Hepatocyte (in vitro differentiated cells): ENCODE results near the gene SCYGR3. TPM values are rescaled to one million over a fixed set of nuclear protein-coding genes. Genes with fewer than 3 reads are reported as not detected.

Source experiments
- DNase-seq: peaks from one replicate; pipeline ENCODE4 v3.0.0-alpha.2; 2016; ENCODE audit warnings: low spot score
- H2AFZ ChIP-seq: fragments of 200-600 bp; sonication (generic); 2 replicates; pipeline ENCODE4 v1.6.0; 2016; ENCODE audit warnings: antibody characterized with exemption, mild to moderate bottlenecking
- H3K27ac ChIP-seq: fragments of 200-600 bp; sonication (generic); 2 replicates; pipeline ENCODE4 v1.5.1; 2016; ENCODE audit warnings: mild to moderate bottlenecking
- H3K27me3 ChIP-seq: fragments of 200-600 bp; sonication (generic); 2 replicates; pipeline ENCODE4 v1.6.1; 2016
- H3K36me3 ChIP-seq: fragments of 200-600 bp; sonication (generic); replicated peaks from 2 replicates; pipeline ENCODE4 v1.5.1; 2016; ENCODE audit warnings: low read depth; ENCODE audit not compliant: insufficient read depth
- H3K4me1 ChIP-seq: fragments of 200-600 bp; sonication (generic); 2 replicates; pipeline ENCODE4 v1.5.1; 2016; ENCODE audit warnings: mild to moderate bottlenecking, moderate library complexity; ENCODE audit not compliant: insufficient read depth
- H3K4me2 ChIP-seq: fragments of 200-600 bp; sonication (generic); 2 replicates; pipeline ENCODE4 v1.6.0; 2016
- H3K4me3 ChIP-seq: fragments of 200-600 bp; sonication (generic); 2 replicates; pipeline ENCODE4 v1.5.1; 2016; ENCODE audit warnings: mild to moderate bottlenecking
- H3K79me2 ChIP-seq: fragments of 200-600 bp; sonication (generic); 2 replicates; pipeline ENCODE4 v1.6.0; 2017; ENCODE audit warnings: mild to moderate bottlenecking
- H3K9me2 ChIP-seq: fragments of 200-600 bp; sonication (generic); replicated peaks from 2 replicates; pipeline ENCODE4 v1.6.0; 2017; ENCODE audit warnings: mild to moderate bottlenecking; ENCODE audit not compliant: insufficient read depth
- H3K9me3 ChIP-seq: fragments of 200-600 bp; sonication (generic); 2 replicates; pipeline ENCODE4 v1.5.1; 2016; ENCODE audit warnings: low read depth, mild to moderate bottlenecking
- H4K20me1 ChIP-seq: fragments of 200-600 bp; sonication (generic); 2 replicates; pipeline ENCODE4 v1.6.0; 2016; ENCODE audit warnings: mild to moderate bottlenecking; ENCODE audit not compliant: insufficient read depth, poor library complexity, severe bottlenecking
- EZH2 ChIP-seq: fragments of 200-600 bp; sonication (generic); IDR thresholded peaks from 2 replicates; pipeline ENCODE4 v1.6.1; 2016; ENCODE audit warnings: antibody characterized with exemption, mild to moderate bottlenecking, borderline replicate concordance
- EZH2phosphoT487 ChIP-seq: fragments of 200-600 bp; sonication (generic); IDR thresholded peaks from one replicate; pipeline ENCODE4 v1.6.1; 2018; ENCODE audit warnings: antibody characterized with exemption, mild to moderate bottlenecking, low read depth, moderate library complexity; ENCODE audit not compliant: unreplicated experiment, severe bottlenecking
- WGBS: methylation state at CpG from one replicate; pipeline ENCODE4 v1.1.6; 2016; ENCODE audit warnings: low lambda C conversion rate; ENCODE audit errors: missing lambda C conversion rate; 5-methylcytosine and 5-hydroxymethylcytosine counted together
- polyA plus RNA-seq: library from polyadenylated mRNA; unstranded; fragments of >200 nt; fragmentation: Nextera tagmentation; extraction: Ambion mirVana; gene quantifications from 2 replicates; pipeline ENCODE4 v1.2.1, GENCODE V29; 2016
- total RNA-seq: library from RNA; depleted of rRNA; stranded (reverse); fragments of >200 nt; gene quantifications from 2 replicates; pipeline ENCODE4 v1.2.3, GENCODE V29; 2014
- TF ChIP-seq, protein P1 (sequence below): fragments of 200-600 bp; sonication (generic); IDR thresholded peaks from 2 replicates; pipeline ENCODE4 v1.5.1; 2016; ENCODE audit warnings: antibody characterized with exemption, mild to moderate bottlenecking; ENCODE audit not compliant: poor library complexity

SCYGR3 gene
- total and polyA plus RNA-seq, 2 experiments from 2014 or later, result not detected

GRCh38 chr2:227657199-227657845 lies 42.7 kb upstream of the SCYGR3 start:
- Histone ChIP-seq H3K4me3 (no peak overlapping the region), H3K79me2 (no peaks in the 10 kb centered on the region), H3K4me2 (no peak overlapping the region), H3K4me1 (peaks cover 8% of the 10 kb centered on the region), H3K36me3 (no peaks in the 10 kb centered on the region), H3K27me3 (no peaks in the 10 kb centered on the region), H3K9me3 (no peaks in the 10 kb centered on the region), H3K27ac (peak overlapping the region; percentile 45), H4K20me1 (no peaks in the 10 kb centered on the region), H2AFZ (no peak overlapping the region), H3K9me2 (no peaks in the 10 kb centered on the region)
- TF ChIP-seq, protein P1, sequence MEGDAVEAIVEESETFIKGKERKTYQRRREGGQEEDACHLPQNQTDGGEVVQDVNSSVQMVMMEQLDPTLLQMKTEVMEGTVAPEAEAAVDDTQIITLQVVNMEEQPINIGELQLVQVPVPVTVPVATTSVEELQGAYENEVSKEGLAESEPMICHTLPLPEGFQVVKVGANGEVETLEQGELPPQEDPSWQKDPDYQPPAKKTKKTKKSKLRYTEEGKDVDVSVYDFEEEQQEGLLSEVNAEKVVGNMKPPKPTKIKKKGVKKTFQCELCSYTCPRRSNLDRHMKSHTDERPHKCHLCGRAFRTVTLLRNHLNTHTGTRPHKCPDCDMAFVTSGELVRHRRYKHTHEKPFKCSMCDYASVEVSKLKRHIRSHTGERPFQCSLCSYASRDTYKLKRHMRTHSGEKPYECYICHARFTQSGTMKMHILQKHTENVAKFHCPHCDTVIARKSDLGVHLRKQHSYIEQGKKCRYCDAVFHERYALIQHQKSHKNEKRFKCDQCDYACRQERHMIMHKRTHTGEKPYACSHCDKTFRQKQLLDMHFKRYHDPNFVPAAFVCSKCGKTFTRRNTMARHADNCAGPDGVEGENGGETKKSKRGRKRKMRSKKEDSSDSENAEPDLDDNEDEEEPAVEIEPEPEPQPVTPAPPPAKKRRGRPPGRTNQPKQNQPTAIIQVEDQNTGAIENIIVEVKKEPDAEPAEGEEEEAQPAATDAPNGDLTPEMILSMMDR, result no peak
- no peak for TF ChIP-seq EZH2
- WGBS, result 64% methylated on average over 8 of the region's 8 CpGs
- peak; percentile 30 for DNase-seq

DNA sequence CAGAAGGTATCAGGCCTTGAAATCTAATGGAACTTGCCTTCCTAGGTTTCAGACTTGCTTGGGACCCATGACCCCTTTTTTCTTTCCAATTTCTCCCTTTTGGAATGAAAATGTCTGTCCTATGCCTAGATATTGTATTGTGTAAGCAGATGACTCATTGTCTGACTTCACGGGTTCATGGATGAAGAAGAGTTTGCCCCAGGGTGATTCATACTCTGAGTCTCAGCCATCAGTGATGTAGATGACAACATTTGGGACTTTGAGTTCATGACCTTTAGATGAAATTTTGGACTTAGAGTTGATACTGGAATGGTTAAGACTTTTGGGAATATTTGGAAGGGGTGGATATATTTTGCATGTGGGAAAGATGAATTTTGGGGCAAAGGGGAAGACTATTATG lies 40.8 kb upstream of the SCYGR3 start:
- Histone ChIP-seq H4K20me1 (no peaks in the 10 kb centered on the region), H3K4me1 (no peaks in the 10 kb centered on the region), H3K79me2 (no peaks in the 10 kb centered on the region), H3K9me2 (no peaks in the 10 kb centered on the region), H3K36me3 (no peaks in the 10 kb centered on the region), H3K4me3 (no peak overlapping the region), H3K4me2 (no peak overlapping the region), H3K27ac (no peak overlapping the region), H2AFZ (no peak overlapping the region), H3K27me3 (no peaks in the 10 kb centered on the region), H3K9me3 (no peaks in the 10 kb centered on the region)
- 46% methylated on average over 1 of the region's 1 CpG for WGBS
- peak; percentile 58 for DNase-seq
- no peak for TF ChIP-seq EZH2phosphoT487
- TF ChIP-seq, protein P1, result no peak
- no peak for TF ChIP-seq EZH2

- no peak for DNase-seq
- WGBS, result 86% methylated on average over 1 of the region's 1 CpG
- Histone ChIP-seq H2AFZ (no peak overlapping the region), H3K36me3 (no peaks in the 10 kb centered on the region), H3K27me3 (no peaks in the 10 kb centered on the region), H3K79me2 (no peaks in the 10 kb centered on the region), H3K9me3 (no peaks in the 10 kb centered on the region), H4K20me1 (no peaks in the 10 kb centered on the region), H3K4me1 (no peaks in the 10 kb centered on the region), H3K4me2 (no peak overlapping the region), H3K4me3 (no peak overlapping the region), H3K27ac (no peak overlapping the region), H3K9me2 (no peaks in the 10 kb centered on the region)
- TF ChIP-seq, protein P1, result no peak
- no peak for TF ChIP-seq EZH2phosphoT487
- TF ChIP-seq EZH2, result no peak
Measured at GRCh38 chr2:227654426-227654825, 39.8 kb upstream of the SCYGR3 start.

GRCh38 chr2:227653419-227653818 lies 38.8 kb upstream of the SCYGR3 start:
- no peak overlapping the region for H2AFZ ChIP-seq
- peak; percentile 25 for DNase-seq

More at GRCh38 chr2:227653419-227653818, 38.8 kb upstream of the SCYGR3 start:
- no peaks in the 10 kb centered on the region for H3K79me2 ChIP-seq
- H3K4me3 ChIP-seq, result no peak overlapping the region
- no peaks in the 10 kb centered on the region for H3K36me3 ChIP-seq
- 56% methylated on average over 4 of the region's 4 CpGs for WGBS
- H3K9me3 ChIP-seq, result no peaks in the 10 kb centered on the region
- no peak overlapping the region for H3K27ac ChIP-seq
- no peak overlapping the region for H3K4me2 ChIP-seq
- no peaks in the 10 kb centered on the region for H3K9me2 ChIP-seq
- H3K27me3 ChIP-seq, result no peaks in the 10 kb centered on the region
- H3K4me1 ChIP-seq, result no peaks in the 10 kb centered on the region
- TF ChIP-seq EZH2, result no peak
- TF ChIP-seq, protein P1, result no peak
- no peak for TF ChIP-seq EZH2phosphoT487
- H4K20me1 ChIP-seq, result no peaks in the 10 kb centered on the region
